OCI-LY1 (cell line): Measurements from ENCODE around the gene SLC25A5.
"Not testable (repeated sequence)": the region's sequence is repeated elsewhere in the genome, so short reads cannot be mapped to it uniquely, and the experiment has no call there.

Experiments
- EZH2 ChIP-seq: fragments of 200-600 bp; sonication (generic), shearing (Covaris generic); IDR thresholded peaks from 2 replicates; pipeline ENCODE4 v1.8.0; 2017; ENCODE audit warnings: borderline replicate concordance, mixed run types, mild to moderate bottlenecking, antibody characterized with exemption, low read length, moderate library complexity, mixed read lengths
- TF ChIP-seq, protein P1 (sequence below): fragments of 200-600 bp; sonication (generic), shearing (Covaris generic); IDR thresholded peaks from 2 replicates; pipeline ENCODE4 v1.5.1; 2017; ENCODE audit warnings: mild to moderate bottlenecking, antibody characterized with exemption, low read length, moderate library complexity, mixed read lengths

DNA sequence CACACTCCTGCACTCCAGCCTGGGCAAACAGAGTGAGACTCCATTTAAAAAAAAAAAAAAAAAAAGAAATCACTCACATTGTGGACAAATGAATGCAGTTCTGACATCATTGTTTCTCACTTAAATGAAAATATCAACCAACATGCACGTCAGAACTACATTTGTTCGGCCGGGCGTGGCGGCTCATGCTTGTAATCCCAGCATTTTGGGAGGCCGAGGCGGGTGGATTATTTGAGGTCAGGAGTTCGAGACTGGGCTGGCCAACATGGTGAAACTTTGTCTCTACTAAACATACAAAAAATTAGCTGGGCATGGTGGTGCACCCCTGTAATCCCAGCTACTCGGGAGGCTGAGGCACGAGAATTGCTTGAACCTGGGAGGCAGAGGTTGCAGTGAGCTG is 36.9 kb downstream of the SLC25A5 start:
- TF ChIP-seq, protein P1, sequence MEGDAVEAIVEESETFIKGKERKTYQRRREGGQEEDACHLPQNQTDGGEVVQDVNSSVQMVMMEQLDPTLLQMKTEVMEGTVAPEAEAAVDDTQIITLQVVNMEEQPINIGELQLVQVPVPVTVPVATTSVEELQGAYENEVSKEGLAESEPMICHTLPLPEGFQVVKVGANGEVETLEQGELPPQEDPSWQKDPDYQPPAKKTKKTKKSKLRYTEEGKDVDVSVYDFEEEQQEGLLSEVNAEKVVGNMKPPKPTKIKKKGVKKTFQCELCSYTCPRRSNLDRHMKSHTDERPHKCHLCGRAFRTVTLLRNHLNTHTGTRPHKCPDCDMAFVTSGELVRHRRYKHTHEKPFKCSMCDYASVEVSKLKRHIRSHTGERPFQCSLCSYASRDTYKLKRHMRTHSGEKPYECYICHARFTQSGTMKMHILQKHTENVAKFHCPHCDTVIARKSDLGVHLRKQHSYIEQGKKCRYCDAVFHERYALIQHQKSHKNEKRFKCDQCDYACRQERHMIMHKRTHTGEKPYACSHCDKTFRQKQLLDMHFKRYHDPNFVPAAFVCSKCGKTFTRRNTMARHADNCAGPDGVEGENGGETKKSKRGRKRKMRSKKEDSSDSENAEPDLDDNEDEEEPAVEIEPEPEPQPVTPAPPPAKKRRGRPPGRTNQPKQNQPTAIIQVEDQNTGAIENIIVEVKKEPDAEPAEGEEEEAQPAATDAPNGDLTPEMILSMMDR, result not testable (repeated sequence)
- not testable (repeated sequence) for TF ChIP-seq EZH2
